OCI-LY7 (cell line): ENCODE results near the gene MPV17L. TPM values are rescaled to one million over a fixed set of nuclear protein-coding genes. Genes with fewer than 3 reads are reported as not detected.

Experiments
- BruUV-seq: library from RNA; stranded (reverse); fragments of 400-500 nt; replicated peaks from 2 replicates; lab custom pipeline; 2021; lab: Mats Ljungman, UMichigan
- CTCF ChIA-PET: fragments of 300-600 bp; sonication (Branson Sonifier 250); formaldehyde crosslinking; loops from one replicate; lab custom pipeline; 2022; ENCODE audit warnings: antibody characterized with exemption; ENCODE audit not compliant: unreplicated experiment; lab: Charles Lee
- POLR2A ChIA-PET: fragments of 300-600 bp; sonication (Branson Sonifier 250); formaldehyde crosslinking; loops from one replicate; lab custom pipeline; 2022; ENCODE audit warnings: antibody characterized with exemption; lab: Charles Lee
- DNase-seq: peaks from one replicate; pipeline ENCODE4 v3.0.0-alpha.2; 2015; ENCODE audit warnings: low spot score
- H2AFZ ChIP-seq: fragments of 200-600 bp; sonication (generic), shearing (Covaris generic); 2 replicates; pipeline ENCODE4 v1.6.1; 2014; ENCODE audit warnings: mild to moderate bottlenecking, antibody characterized with exemption, low read length, moderate library complexity
- H3K27ac ChIP-seq: fragments of 200-600 bp; sonication (generic); 2 replicates; pipeline ENCODE4 v1.5.1; 2014; ENCODE audit warnings: mixed run types, low read depth, mild to moderate bottlenecking, moderate library complexity, low read length, inconsistent platforms; ENCODE audit not compliant: poor library complexity, severe bottlenecking
- H3K36me3 ChIP-seq: fragments of 200-600 bp; sonication (generic); 2 replicates; pipeline ENCODE4 v1.6.1; 2014; ENCODE audit warnings: mild to moderate bottlenecking, antibody characterized with exemption, low read length, moderate library complexity, mixed read lengths; ENCODE audit not compliant: insufficient read depth
- H3K4me1 ChIP-seq: fragments of 200-600 bp; sonication (generic); 2 replicates; pipeline ENCODE4 v1.5.1; 2014; ENCODE audit warnings: mild to moderate bottlenecking, low read length; ENCODE audit not compliant: insufficient read depth, poor library complexity, severe bottlenecking
- H3K4me2 ChIP-seq: fragments of 200-600 bp; sonication (generic); 2 replicates; pipeline ENCODE4 v1.6.1; 2014; ENCODE audit warnings: mild to moderate bottlenecking, low read length
- H3K4me3 ChIP-seq: fragments of 200-600 bp; sonication (generic); 2 replicates; pipeline ENCODE4 v1.5.1; 2014; ENCODE audit warnings: mild to moderate bottlenecking, low read depth, low read length; ENCODE audit not compliant: poor library complexity, severe bottlenecking
- H3K79me2 ChIP-seq: fragments of 200-600 bp; sonication (generic); 2 replicates; pipeline ENCODE4 v1.6.1; 2016; ENCODE audit warnings: low read depth, mild to moderate bottlenecking, low read length, moderate library complexity, mixed read lengths; ENCODE audit not compliant: insufficient read depth
- H3K9me2 ChIP-seq: fragments of 200-600 bp; sonication (generic); 2 replicates; pipeline ENCODE4 v1.6.1; 2016; ENCODE audit warnings: mild to moderate bottlenecking, low read length, mixed read lengths; ENCODE audit not compliant: insufficient read depth
- H3K9me3 ChIP-seq: fragments of 200-600 bp; sonication (generic); 2 replicates; pipeline ENCODE4 v1.6.1; 2014; ENCODE audit warnings: mild to moderate bottlenecking, mixed run types, low read length, mixed read lengths
- H4K20me1 ChIP-seq: fragments of 200-600 bp; sonication (generic); 2 replicates; pipeline ENCODE4 v1.6.1; 2014; ENCODE audit warnings: mild to moderate bottlenecking, antibody characterized with exemption, low read length, moderate library complexity, mixed read lengths; ENCODE audit not compliant: insufficient read depth
- CTCF ChIP-seq: fragments of 200-600 bp; sonication (generic); conservative IDR thresholded peaks from 2 replicates; pipeline ENCODE4 v1.5.1; 2014; ENCODE audit warnings: mild to moderate bottlenecking, antibody characterized with exemption, low read length, moderate library complexity, mixed read lengths
- EZH2phosphoT487 ChIP-seq: fragments of 200-600 bp; sonication (generic); IDR thresholded peaks from 2 replicates; pipeline ENCODE4 v1.6.1; 2018; ENCODE audit warnings: low read depth, borderline replicate concordance, mild to moderate bottlenecking, mixed run types, antibody characterized with exemption, low read length, moderate library complexity, mixed read lengths
- intact Hi-C: fragments of 100-400 bp; cut with micrococcal nuclease; formaldehyde crosslinking; loops from one replicate; pipeline ENCODE4 v1.10.0; 2022; ENCODE audit not compliant: unreplicated experiment
- total RNA-seq, 2 experiments: library from RNA; depleted of rRNA in 1 of 2; stranded (reverse); fragments of >200 nt in 1 of 2; shearing (Covaris generic) in 1 of 2; gene quantifications; 2 replicates each; pipeline ENCODE4 v1.2.3, GENCODE V29; 2014 to 2022

Gene MPV17L
- total RNA-seq, 2 experiments from 2014 or later = 0.08 TPM; not detected in 1

GRCh38 chr16:15461376-15461775 is 65.8 kb downstream of the MPV17L start:
- Histone ChIP-seq H3K4me2 (no peak overlapping the region), H3K79me2 (no peaks in the 10 kb centered on the region), H4K20me1 (no peaks in the 10 kb centered on the region), H3K4me1 (no peaks in the 10 kb centered on the region), H3K9me2 (no peaks in the 10 kb centered on the region), H2AFZ (no peak overlapping the region), H3K4me3 (no peak overlapping the region), H3K27ac (no peak overlapping the region), H3K9me3 (no peaks in the 10 kb centered on the region), H3K36me3 (no peaks in the 10 kb centered on the region)
- TF ChIP-seq CTCF = no peak
- TF ChIP-seq EZH2phosphoT487 = no peak
- DNase-seq = no peak
- POLR2A ChIA-PET = no interaction called here
- intact Hi-C loops = no loop called here
- no TSS peak for BruUV-seq
- CTCF ChIA-PET = no interaction called here

Other genes with a start within 250 kb of the MPV17L start
- gene NPIPA5, start 17.5 kb upstream of the MPV17L start, total RNA-seq (2014; rRNA removed; shearing (Covaris generic)) = not detected in 2 replicates
- 0.83 and 1.4 TPM in 2 replicates for gene NPIPA5, start 17.5 kb upstream of the MPV17L start, total RNA-seq (2022)
- gene BMERB1, start 38.8 kb downstream of the MPV17L start, total RNA-seq (2014; rRNA removed; shearing (Covaris generic)) = not detected in 2 replicates
- gene BMERB1, start 38.8 kb downstream of the MPV17L start, total RNA-seq (2022) = not detected in 2 replicates
- 18.6 and 20.6 TPM in 2 replicates for gene MARF1, start 247.4 kb downstream of the MPV17L start, total RNA-seq (2014; rRNA removed; shearing (Covaris generic))
- 71.1 and 99.2 TPM in 2 replicates for gene MARF1, start 247.4 kb downstream of the MPV17L start, total RNA-seq (2022)